SU-DHL-6 (cell line): Measurements from ENCODE around the gene PTPRJ.

Experiments used
- H2AFZ ChIP-seq: fragments of 200-600 bp; sonication (generic); 2 replicates; pipeline ENCODE4 v1.6.1; 2014; ENCODE audit warnings: low read depth, mild to moderate bottlenecking, moderate library complexity, mixed read lengths, antibody characterized with exemption, low read length; ENCODE audit not compliant: severe bottlenecking
- H3F3A ChIP-seq: fragments of 200-600 bp; shearing (Covaris generic); 2 replicates; pipeline ENCODE4 v1.6.0; 2016; ENCODE audit warnings: antibody characterized with exemption, mild to moderate bottlenecking; ENCODE audit not compliant: insufficient read depth
- H3K27ac ChIP-seq: fragments of 200-600 bp; sonication (generic); 2 replicates; pipeline ENCODE4 v1.5.1; 2016; ENCODE audit warnings: low read depth, mild to moderate bottlenecking, low read length, moderate library complexity, mixed read lengths
- H3K27me3 ChIP-seq: fragments of 200-600 bp; sonication (generic), shearing (Covaris generic); 2 replicates; pipeline ENCODE4 v1.6.0; 2014; ENCODE audit warnings: mild to moderate bottlenecking, low read length
- H3K36me3 ChIP-seq: fragments of 200-600 bp; sonication (generic); 2 replicates; pipeline ENCODE4 v1.6.1; 2014; ENCODE audit warnings: mild to moderate bottlenecking, low read length, mixed read lengths
- H3K4me2 ChIP-seq: fragments of 300-600, 200-600 bp; shearing (Covaris generic), sonication (generic); 2 replicates; pipeline ENCODE4 v1.6.0; 2014; ENCODE audit warnings: low read length, low read depth, mild to moderate bottlenecking; ENCODE audit not compliant: poor library complexity, severe bottlenecking
- H3K4me3 ChIP-seq: fragments of 200-600 bp; sonication (generic); 2 replicates; pipeline ENCODE4 v1.5.1; 2014; ENCODE audit warnings: antibody characterized with exemption, low read length, mild to moderate bottlenecking, mixed read lengths; ENCODE audit not compliant: insufficient read depth, poor library complexity, severe bottlenecking
- H3K79me2 ChIP-seq: fragments of 200-600 bp; sonication (generic); 2 replicates; pipeline ENCODE4 v1.6.1; 2014; ENCODE audit warnings: mild to moderate bottlenecking, low read length, moderate library complexity; ENCODE audit not compliant: insufficient read depth
- H3K9ac ChIP-seq: fragments of 200-600 bp; sonication (generic); 2 replicates; pipeline ENCODE4 v1.7.0; 2014; ENCODE audit warnings: mild to moderate bottlenecking, low read length
- H3K9me2 ChIP-seq: fragments of 200-600 bp; sonication (generic); replicated peaks from 2 replicates; pipeline ENCODE4 v1.6.1; 2014; ENCODE audit warnings: low read length; ENCODE audit not compliant: insufficient read depth
- H3K9me3 ChIP-seq: fragments of 200-600 bp; sonication (generic); 2 replicates; pipeline ENCODE4 v1.6.1; 2014; ENCODE audit warnings: low read length, mixed read lengths; ENCODE audit not compliant: insufficient read depth
- H4K20me1 ChIP-seq: fragments of 200-600 bp; sonication (generic); 2 replicates; pipeline ENCODE4 v1.6.1; 2014; ENCODE audit warnings: low read depth, mild to moderate bottlenecking, antibody characterized with exemption, low read length, moderate library complexity, mixed read lengths
- EZH2phosphoT487 ChIP-seq: fragments of 200-600 bp; sonication (generic), shearing (Covaris generic); conservative IDR thresholded peaks from 2 replicates; pipeline ENCODE4 v1.6.1; 2018; ENCODE audit warnings: mild to moderate bottlenecking, antibody characterized with exemption, low read length, moderate library complexity, mixed read lengths
- TF ChIP-seq, protein P1 (sequence below): fragments of 200-600 bp; sonication (generic); IDR thresholded peaks from one replicate; pipeline ENCODE4 v1.5.1; 2017; ENCODE audit warnings: antibody characterized with exemption, mild to moderate bottlenecking, low read length, moderate library complexity; ENCODE audit not compliant: insufficient read depth, poor library complexity, severe bottlenecking

The PTPRJ gene

DNA sequence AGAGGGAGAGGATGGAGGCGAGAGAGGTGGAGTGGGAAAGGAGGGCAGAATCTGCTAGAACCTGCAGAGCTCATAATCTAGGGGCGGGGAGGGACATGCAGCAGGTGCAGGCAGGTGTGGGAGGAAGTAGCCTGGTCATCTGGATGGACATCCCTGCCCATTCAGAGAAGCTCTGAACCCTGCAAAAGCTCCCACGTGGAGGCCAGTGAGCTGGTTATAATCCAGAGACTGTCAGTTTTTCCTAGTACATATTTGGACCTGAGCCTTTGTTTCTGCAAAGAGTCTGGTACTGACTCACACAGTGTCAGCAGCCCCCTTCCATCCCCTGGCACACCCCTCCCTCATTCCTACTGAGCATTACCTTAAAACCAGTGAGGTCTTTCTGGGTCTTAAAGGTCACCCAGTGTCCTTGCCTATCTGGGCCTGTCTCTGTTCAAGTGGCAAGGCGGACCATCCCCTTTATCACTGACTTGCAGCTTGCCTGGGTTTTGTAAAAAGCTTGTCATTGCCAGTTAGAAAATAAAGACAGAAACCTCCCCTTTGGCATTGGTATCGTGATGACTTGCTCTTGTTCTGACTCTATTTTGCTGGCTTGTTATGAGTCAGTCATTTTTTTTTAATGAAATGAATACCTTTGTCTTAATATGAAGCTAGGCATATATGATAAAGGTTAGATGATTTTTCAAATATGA is 26.1 kb downstream of the PTPRJ start:
- H3K27ac ChIP-seq, result no peak overlapping the region
- no peak overlapping the region for H2AFZ ChIP-seq
- no peak overlapping the region for H3K9ac ChIP-seq
- H3K9me3 ChIP-seq, result no peaks in the 10 kb centered on the region
- H3K79me2 ChIP-seq, result no peaks in the 10 kb centered on the region
- no peak overlapping the region for H3K4me2 ChIP-seq
- H3K4me3 ChIP-seq, result no peak overlapping the region
- no peaks in the 10 kb centered on the region for H3K9me2 ChIP-seq
- H3K36me3 ChIP-seq, result no peaks in the 10 kb centered on the region
- H3K27me3 ChIP-seq, result no peaks in the 10 kb centered on the region
- H4K20me1 ChIP-seq, result no peaks in the 10 kb centered on the region
- TF ChIP-seq, protein P1, sequence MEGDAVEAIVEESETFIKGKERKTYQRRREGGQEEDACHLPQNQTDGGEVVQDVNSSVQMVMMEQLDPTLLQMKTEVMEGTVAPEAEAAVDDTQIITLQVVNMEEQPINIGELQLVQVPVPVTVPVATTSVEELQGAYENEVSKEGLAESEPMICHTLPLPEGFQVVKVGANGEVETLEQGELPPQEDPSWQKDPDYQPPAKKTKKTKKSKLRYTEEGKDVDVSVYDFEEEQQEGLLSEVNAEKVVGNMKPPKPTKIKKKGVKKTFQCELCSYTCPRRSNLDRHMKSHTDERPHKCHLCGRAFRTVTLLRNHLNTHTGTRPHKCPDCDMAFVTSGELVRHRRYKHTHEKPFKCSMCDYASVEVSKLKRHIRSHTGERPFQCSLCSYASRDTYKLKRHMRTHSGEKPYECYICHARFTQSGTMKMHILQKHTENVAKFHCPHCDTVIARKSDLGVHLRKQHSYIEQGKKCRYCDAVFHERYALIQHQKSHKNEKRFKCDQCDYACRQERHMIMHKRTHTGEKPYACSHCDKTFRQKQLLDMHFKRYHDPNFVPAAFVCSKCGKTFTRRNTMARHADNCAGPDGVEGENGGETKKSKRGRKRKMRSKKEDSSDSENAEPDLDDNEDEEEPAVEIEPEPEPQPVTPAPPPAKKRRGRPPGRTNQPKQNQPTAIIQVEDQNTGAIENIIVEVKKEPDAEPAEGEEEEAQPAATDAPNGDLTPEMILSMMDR, result no peak
- no peak for TF ChIP-seq EZH2phosphoT487
- no peaks in the 10 kb centered on the region for H3F3A ChIP-seq

DNA sequence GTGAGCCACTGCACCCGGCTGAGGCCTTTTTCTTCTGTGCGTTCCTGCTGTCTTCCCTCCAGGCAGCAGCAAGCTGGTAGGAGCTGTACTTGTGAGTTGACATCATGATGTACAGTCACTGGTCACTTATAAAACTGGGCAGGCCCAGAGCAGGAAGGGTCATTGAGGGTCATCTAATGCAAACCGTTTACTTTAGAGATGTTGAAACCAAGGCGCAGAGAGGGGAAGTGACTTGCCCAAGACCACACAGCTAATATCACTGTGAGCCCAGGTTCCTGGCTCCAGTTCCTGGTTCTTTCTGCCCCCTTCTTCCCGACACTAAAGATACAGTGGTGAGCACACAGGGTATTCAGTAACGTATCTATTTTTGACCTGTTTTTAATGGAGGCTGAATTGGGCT is 27.3 kb downstream of the PTPRJ start:
- Histone ChIP-seq H3K36me3 (no peaks in the 10 kb centered on the region), H3K79me2 (no peaks in the 10 kb centered on the region), H3K9ac (no peak overlapping the region), H4K20me1 (no peaks in the 10 kb centered on the region), H3K9me2 (no peaks in the 10 kb centered on the region), H2AFZ (no peak overlapping the region), H3K27me3 (no peaks in the 10 kb centered on the region), H3F3A (no peaks in the 10 kb centered on the region), H3K27ac (no peak overlapping the region), H3K9me3 (no peaks in the 10 kb centered on the region), H3K4me2 (no peak overlapping the region), H3K4me3 (no peak overlapping the region)
- TF ChIP-seq, protein P1, result no peak
- no peak for TF ChIP-seq EZH2phosphoT487

DNA sequence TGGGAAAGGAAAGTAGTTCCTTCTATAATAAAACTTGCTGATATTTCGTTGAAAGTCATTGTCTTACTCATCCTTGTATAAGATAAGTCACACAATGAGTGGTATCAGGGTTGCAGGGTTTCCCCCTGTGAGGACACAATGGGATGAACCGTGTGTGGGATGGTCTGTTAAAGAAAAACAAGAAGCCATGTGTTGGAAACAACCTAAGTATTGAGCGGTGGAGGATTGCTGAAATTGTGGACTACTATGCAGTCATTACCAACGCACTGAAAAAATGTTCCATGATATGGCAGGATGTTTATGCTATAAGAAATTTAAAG is 28.6 kb downstream of the PTPRJ start:
- Histone ChIP-seq H3K9ac (no peak overlapping the region), H3K9me2 (no peaks in the 10 kb centered on the region), H2AFZ (no peak overlapping the region), H3K36me3 (no peaks in the 10 kb centered on the region), H3K4me3 (no peak overlapping the region), H4K20me1 (no peaks in the 10 kb centered on the region), H3K79me2 (no peaks in the 10 kb centered on the region), H3K4me2 (no peak overlapping the region), H3F3A (no peaks in the 10 kb centered on the region), H3K9me3 (no peaks in the 10 kb centered on the region), H3K27ac (no peak overlapping the region), H3K27me3 (no peaks in the 10 kb centered on the region)
- TF ChIP-seq, protein P1, result no peak
- no peak for TF ChIP-seq EZH2phosphoT487
